Esophagus muscularis mucosa (tissue), 3 donors: Measurements from ENCODE around the gene STAB2.

ENCODE experiments used
- POLR2A ChIP-seq: fragments of 450-650 bp; IDR thresholded peaks from one replicate; pipeline ENCODE4 v1.6.1; 2017; ENCODE audit warnings: antibody characterized with exemption, moderate library complexity, mild to moderate bottlenecking, low read depth
- TF ChIP-seq, protein P1 (sequence below), 3 experiments: fragments of 200-600 bp in 2 of 3; fragments of 450-650 bp in 1 of 3; sonication (generic) in 2 of 3; IDR thresholded peaks; one replicate each; pipeline ENCODE4 v1.5.1; 2017 to 2019; ENCODE audit warnings: antibody characterized with exemption in 3 of 3, mild to moderate bottlenecking in 2 of 3, moderate library complexity in 1 of 3

DNA sequence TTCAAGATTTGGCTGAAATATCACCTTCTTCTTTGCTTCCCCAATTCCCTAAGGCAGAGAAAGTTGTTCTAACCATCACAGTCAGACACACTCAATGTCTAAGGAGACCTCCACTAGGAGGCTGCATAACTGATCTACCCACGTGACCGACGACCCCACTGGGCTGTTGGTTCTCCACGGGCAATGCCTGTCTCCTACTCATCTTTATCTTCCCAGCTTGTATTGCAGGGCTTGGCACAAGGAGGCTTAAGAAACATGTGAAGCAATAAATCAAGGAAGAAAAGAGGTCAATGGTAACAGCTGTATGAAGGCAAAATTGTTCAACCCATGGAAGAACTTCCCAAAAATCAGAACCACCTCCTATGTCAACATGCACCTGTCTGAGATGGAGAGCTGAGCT, 226.9 kb downstream of the STAB2 start:
- TF ChIP-seq POLR2A = no peak
- TF ChIP-seq, protein P1, sequence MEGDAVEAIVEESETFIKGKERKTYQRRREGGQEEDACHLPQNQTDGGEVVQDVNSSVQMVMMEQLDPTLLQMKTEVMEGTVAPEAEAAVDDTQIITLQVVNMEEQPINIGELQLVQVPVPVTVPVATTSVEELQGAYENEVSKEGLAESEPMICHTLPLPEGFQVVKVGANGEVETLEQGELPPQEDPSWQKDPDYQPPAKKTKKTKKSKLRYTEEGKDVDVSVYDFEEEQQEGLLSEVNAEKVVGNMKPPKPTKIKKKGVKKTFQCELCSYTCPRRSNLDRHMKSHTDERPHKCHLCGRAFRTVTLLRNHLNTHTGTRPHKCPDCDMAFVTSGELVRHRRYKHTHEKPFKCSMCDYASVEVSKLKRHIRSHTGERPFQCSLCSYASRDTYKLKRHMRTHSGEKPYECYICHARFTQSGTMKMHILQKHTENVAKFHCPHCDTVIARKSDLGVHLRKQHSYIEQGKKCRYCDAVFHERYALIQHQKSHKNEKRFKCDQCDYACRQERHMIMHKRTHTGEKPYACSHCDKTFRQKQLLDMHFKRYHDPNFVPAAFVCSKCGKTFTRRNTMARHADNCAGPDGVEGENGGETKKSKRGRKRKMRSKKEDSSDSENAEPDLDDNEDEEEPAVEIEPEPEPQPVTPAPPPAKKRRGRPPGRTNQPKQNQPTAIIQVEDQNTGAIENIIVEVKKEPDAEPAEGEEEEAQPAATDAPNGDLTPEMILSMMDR (IDR thresholded peaks at IDR 0.05) = no peak
